Esophagus squamous epithelium (tissue), 4 donors: Measurements from ENCODE around the gene ARHGAP26.

ENCODE experiments used
- CTCF ChIP-seq, 6 experiments: fragments of 450-650 bp in 4 of 6; fragments of 200-600 bp in 2 of 6; sonication (generic) in 2 of 6; IDR thresholded peaks; one replicate each; pipeline ENCODE4 v1.5.1; 2016 to 2019; ENCODE audit warnings: antibody characterized with exemption in 6 of 6, mild to moderate bottlenecking in 4 of 6, moderate library complexity in 4 of 6
- POLR2A ChIP-seq, 4 donors: fragments of 450-650 bp; IDR thresholded peaks; one replicate each; pipeline ENCODE4 v1.6.1; 2017; ENCODE audit warnings: antibody characterized with exemption in 4 of 4, mild to moderate bottlenecking in 4 of 4, moderate library complexity in 3 of 4

DNA sequence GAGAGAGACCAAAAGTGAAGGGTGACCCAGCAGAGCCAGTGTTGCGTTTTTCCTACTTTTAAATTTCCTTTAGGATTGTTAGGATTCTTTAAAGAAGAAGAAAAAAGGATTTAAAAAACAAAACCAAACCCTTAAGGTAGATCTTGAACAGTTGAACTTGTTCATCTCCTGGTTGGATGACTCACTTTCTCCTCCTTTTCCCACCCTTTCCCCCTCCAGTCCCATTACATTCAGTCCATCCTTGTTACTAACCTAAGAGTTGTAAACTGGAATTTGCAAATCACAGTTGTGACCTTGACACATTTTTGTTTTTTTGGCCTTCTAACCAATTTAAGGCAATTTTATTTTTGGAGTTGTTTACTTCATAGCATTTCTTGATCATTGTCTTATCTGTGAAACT is 289.2 kb downstream of the ARHGAP26 start:
- TF ChIP-seq POLR2A (IDR thresholded peaks at IDR 0.05) (no peak), CTCF (IDR thresholded peaks at IDR 0.05) (no peak)
